ENCODE data around the gene EIF5A.

DNA sequence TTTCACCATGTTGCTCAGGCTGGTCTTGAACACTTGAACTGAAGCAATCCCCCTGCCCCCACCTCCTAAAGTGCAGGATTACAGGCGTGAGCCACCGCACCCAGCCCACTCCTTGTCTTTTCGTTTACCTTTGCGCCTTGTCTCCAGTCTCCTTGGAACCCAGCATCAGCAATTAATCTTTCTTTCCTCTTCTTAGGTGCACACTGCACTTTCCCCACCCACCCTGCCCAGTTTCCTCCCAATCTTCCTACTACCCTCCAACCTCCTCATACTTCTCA lies 43.7 kb upstream of the EIF5A start:
- TF ChIP-seq, protein P1, sequence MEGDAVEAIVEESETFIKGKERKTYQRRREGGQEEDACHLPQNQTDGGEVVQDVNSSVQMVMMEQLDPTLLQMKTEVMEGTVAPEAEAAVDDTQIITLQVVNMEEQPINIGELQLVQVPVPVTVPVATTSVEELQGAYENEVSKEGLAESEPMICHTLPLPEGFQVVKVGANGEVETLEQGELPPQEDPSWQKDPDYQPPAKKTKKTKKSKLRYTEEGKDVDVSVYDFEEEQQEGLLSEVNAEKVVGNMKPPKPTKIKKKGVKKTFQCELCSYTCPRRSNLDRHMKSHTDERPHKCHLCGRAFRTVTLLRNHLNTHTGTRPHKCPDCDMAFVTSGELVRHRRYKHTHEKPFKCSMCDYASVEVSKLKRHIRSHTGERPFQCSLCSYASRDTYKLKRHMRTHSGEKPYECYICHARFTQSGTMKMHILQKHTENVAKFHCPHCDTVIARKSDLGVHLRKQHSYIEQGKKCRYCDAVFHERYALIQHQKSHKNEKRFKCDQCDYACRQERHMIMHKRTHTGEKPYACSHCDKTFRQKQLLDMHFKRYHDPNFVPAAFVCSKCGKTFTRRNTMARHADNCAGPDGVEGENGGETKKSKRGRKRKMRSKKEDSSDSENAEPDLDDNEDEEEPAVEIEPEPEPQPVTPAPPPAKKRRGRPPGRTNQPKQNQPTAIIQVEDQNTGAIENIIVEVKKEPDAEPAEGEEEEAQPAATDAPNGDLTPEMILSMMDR (IDR thresholded peaks at IDR 0.05; ENCODE audit: extremely low read depth in 1 of 2, insufficient read depth in 1 of 2, low read depth in 1 of 2, low read length in 2 of 2), result no peak
- TF ChIP-seq EZH2 (IDR thresholded peaks at IDR 0.05; ENCODE audit: borderline replicate concordance, low read depth, low read length, severe bottlenecking), result no peak
- TF ChIP-seq POLR2A (IDR thresholded peaks at IDR 0.05; ENCODE audit: low read depth, low read length), result no peak
- TF ChIP-seq, protein P2, sequence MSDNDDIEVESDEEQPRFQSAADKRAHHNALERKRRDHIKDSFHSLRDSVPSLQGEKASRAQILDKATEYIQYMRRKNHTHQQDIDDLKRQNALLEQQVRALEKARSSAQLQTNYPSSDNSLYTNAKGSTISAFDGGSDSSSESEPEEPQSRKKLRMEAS (IDR thresholded peaks at IDR 0.05; ENCODE audit: insufficient read depth, insufficient read length), result no peak
- no peak for TF ChIP-seq POLR2AphosphoS5 (IDR thresholded peaks at IDR 0.05; ENCODE audit: insufficient read depth, low read depth, low read length)
- no peak for TF ChIP-seq GATA2 (IDR thresholded peaks at IDR 0.05; ENCODE audit: insufficient read depth, insufficient read length, low read depth, low read length)

Data from endothelial cell of umbilical vein (primary cell).